HG03520 (cell line): ENCODE data around the gene PLA2G4E.

Experiments used
- ATAC-seq: cut with Tn5 transposase; IDR thresholded peaks from one replicate; pipeline ENCODE4 v1.9.1; 2021; ENCODE audit warnings: mild to moderate bottlenecking, moderate library complexity; ENCODE audit not compliant: unreplicated experiment

The PLA2G4E gene

DNA sequence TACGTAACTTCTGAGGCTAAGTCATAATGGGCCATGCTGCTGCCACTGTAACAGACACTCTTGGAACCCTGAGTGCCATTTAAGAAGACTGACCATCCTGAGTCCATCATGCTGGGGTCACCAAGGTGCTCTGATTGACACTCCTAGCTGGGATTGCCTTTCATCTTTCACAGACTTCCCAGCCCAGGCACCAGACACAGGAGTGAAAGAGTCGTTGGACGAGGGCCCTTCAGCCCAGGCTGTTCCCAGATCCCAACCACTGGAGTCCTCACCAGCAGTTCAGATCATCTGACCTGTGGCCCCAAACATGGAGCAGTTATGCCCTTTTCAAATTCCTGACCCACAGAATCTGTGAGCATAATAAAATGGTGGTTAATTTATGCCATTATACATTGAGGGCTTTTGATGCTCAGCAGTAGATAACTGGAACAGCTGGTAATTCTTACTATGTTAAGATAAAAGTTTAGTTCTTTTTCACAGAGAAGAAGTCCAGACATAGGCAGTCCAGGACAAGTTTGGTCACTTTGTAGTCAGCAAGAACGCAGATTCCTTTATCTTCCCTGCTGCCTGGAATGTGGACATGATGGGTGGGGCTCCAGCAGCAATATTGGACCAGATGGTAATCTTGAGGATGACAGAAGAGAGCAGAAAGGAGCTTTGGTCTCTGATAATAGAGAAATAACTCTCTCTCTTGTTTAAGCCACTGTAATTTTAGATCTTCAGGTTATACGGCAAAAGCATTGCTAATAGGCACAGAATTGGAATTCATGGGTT is 41.2 kb downstream of the PLA2G4E start:
- no peak for ATAC-seq

DNA sequence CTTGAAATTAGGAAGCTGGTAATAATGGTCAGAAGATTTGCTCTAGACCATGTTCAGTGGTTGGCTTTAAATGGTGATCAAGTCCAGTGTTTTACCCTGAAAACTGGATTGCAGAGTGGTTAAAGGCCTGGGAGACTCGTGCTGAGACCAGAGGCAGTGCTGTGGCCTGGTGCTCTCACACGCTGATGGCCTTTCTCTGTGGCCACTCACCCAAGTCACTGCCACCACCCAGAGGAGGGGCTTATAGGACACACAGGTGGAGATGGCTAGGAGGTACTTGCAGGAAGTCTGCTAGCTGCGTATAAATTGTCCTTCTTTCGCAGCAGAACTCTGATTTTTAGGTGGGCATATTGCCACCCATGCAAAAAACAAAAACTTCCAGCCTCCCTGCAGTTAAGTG is 42.3 kb downstream of the PLA2G4E start:
- ATAC-seq, result no peak

DNA sequence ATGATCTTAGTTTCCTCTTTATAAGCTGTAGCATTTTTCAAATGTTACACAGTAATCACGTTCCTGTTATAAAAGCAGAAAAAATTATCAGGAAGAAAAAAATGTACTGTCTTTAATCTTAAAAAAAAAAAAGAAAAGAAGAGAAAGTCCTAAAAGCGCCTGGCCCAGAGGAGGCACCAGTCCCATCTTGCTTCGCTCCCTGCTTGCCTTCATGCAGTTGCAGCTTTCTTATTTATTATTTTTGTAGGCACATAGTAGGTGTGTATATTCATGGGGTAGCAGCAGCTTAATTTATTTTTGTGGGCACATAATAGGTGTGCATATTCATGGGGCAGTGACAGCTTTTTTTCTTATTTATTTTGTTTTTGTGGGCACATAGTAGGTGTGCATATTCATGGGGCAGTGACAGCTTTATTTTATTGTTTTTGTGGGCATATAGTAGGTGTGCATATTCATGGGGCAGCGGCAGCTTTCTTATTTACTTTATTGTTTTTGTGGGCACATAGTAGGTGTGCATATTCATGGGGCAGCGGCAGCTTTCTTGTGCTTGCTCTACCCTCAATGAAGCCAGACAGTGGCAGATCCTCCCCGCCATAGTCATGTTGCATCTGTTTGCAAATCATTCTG is 43.0 kb downstream of the PLA2G4E start:
- no peak for ATAC-seq

DNA sequence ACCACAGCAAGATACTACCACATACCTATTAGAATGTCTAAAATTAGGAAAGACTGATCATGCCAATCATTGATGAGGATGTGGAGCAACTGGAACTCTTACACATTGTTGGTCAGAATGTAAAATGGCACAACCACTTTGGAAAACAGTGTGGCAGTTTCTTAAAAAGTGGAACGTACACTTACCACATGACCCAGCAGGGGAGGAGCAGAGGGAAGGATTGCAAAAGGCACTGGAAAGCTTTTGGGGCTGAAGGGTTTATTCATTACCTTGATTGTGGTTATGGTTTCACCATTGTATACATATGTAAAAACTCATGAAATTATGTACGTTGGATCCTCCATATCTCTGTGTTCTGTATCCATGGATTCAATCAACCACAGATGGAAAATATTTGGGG is 45.2 kb downstream of the PLA2G4E start:
- ATAC-seq, result no peak

DNA sequence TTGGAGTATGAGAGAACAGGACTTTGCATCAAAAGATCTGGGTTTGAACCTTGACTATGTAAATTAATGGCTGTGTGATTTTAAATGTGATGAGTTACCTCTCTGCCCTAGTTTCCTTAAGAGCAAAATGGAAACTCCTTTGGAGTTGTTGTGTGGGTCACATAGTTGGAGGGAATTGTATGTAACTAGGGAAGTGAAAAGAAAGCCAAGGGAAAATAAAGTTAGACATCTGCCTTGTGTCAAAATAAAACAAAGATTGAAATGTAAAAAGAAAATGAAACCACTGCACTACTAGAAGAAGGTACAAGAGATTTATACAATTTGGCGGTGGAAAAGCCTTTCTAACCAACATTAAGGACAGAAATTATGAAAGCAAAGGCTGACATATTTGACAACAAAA is 46.8 kb downstream of the PLA2G4E start:
- no peak for ATAC-seq

GRCh38 chr15:41972253-41973242 is 48.3 kb downstream of the PLA2G4E start, which contains the start of gene EHD4:
TSS of gene EHD4 (minus strand) at chr15:41972557. CDS start at chr15:41972494, 63 bp downstream.
- ATAC-seq, result peak; percentile 64

DNA sequence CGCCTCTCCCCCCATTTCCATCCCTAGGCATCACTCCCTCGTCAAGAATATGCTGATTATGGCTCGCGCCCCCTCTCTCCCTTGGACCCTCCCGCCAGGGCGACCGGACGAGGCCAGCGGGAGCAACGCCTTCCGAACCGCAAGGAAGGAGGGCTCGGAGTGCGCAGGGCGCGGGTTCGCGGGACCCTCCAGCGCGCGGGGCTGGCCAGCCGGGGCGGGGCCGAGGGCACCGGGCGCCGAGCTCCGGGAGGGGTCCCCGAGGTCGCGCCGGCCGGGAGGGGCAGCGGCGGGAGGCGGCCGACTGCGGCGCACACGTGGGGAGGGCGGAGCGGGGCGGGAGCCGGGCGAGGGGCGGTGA is 49.0 kb downstream of the PLA2G4E start:
- ATAC-seq, result peak; percentile 6

DNA sequence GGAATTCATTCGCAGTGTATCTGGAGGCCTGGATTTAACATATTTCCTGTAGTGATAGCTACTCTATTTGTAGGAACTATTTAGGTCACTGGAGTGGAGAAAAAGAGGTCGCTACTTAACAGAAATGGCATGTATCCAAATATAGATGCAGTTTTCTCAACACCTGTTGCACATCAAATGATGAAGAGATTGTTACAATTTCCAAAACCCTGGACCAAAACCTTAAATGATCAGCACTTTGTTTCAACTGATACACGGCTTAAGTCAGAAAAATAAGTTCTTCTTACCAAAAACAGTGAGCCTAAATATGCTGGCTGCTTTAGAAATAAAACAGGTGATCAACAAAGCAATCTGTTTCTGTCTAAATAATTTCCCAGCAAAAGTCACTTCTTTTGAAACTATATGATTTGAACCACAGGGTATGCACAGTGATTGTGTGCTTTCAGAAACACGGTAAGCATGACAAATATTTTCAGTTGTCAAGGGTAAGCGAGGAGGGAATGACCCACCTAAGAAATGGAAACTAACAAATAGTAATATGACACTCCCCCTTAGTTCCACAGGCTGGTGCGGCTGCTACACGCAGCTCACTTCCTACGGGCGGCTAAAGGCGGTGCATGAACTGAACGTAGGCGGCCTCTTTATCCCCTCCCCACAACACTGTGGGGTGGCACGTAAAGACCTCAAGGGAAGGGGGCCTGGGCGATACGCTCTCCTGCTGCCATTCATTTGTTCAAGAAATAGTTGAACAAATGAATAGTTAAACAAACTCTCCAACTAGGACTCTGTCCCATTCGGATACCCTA is 49.5 kb downstream of the PLA2G4E start:
- ATAC-seq, result peak; percentile 45

DNA sequence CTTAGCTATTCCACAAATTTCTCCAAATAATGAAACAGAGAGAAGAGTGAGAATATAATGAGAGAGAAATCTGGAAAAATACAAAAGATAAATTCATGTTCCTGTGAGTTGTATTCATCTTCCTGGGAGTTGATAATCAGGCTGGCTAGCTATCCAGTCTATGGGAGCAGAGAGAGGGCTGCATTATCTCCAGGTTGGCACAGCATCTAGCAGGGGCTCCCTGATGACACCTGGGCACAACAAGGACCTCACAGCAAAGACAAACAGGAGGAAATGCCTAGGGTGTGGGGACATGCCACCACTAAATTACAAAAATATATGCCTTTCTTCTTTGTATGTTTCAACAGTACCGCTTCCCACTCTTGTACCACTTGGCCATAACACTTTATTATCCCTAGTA is 50.4 kb downstream of the PLA2G4E start:
- ATAC-seq, result no peak

GRCh38 chr15:41969851-41970431 is 50.9 kb downstream of the PLA2G4E start:
- no peak for ATAC-seq

DNA sequence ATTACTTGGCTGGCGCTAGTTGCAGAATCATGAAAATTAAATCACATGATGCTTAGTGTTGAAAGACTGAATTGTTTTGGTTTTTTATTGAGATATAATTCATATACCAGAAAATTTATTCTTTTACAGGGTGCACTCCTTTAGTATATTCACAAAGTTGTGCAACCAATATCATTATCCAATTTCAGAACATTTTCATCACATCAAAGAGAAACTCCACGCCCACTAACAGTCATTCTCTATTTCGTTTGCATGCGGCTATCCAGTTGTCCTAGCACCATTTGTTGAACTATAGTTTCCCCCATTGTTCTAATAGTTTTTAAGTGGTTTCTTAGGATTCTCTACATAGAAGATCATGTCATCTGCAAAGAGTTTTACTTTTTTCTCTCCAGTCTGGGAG is 52.1 kb downstream of the PLA2G4E start:
- ATAC-seq, result no peak

- no peak for ATAC-seq
Measured at GRCh38 chr15:41967506-41968206, 53.2 kb downstream of the PLA2G4E start.

DNA sequence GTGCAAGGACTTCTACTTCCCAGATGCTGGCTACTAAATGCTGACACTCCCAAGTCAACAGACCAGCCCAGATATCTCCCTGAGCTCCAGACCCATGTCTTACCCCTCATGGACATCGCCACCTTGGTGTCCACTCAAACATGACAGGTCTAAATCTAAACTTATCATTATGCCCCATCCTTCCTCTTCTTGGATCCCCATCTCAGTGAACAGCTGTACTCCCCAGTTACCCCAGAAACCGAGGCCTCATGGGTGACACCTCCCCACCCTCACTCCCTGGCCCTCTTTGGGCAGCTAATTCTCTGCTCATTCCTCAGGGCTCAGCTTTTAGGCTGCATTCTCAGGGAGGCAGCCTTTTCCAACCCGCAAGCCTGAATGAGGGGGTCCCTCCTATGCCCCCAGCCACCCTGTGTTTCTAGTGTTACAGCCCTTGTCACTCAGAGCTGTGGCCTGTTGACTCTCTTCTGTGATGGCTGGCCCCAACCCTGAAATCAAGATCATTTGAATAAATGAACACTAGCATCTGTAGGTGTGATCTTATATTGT is 53.8 kb downstream of the PLA2G4E start:
- ATAC-seq, result no peak

DNA sequence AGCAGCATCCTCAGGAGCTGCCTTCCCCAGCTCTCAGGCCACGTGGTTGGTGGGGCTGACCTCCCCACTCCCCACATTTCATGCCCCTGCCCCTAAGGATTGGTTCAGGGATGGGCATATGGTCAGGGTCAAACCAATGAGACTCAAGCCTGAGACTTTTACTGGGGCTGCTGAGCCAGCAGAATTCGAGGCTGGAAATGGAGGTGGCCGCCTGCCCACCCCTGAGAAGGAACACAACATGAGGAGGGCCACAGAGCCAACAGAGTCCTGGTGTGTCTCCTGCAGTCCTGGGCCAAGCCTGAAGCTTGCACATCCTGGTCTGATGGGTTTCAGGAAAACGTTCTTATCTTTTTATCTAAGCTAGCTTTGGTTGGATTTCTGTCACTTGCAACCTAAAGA is 54.4 kb downstream of the PLA2G4E start:
- ATAC-seq, result no peak

- no peak for ATAC-seq
Measured at GRCh38 chr15:41965441-41966413, 55.1 kb downstream of the PLA2G4E start.

- no peak for ATAC-seq
Measured at GRCh38 chr15:41961595-41962202, 59.1 kb downstream of the PLA2G4E start.

GRCh38 chr15:41961001-41961518 is 59.8 kb downstream of the PLA2G4E start:
- ATAC-seq, result no peak
